ENCODE measurements around the gene DNAH6. TPM values are rescaled to one million over a fixed set of nuclear protein-coding genes. Genes with fewer than 3 reads are reported as not detected.

The DNAH6 gene
- total and polyA plus RNA-seq, 2 of the 13 experiments (the other 11 are each of a cell fraction or from before 2014, with no cell fraction given) = 0.01 TPM; not detected in 1

GRCh38 chr2:84649487-84650142 is 133.3 kb downstream of the DNAH6 start:
- DNase-seq (ENCODE audit: low spot score) (no peak), ATAC-seq (no peak), FAIRE-seq (no peak)
- no TSS peak for BruUV-seq (replicated peaks)
- H3K9ac ChIP-seq (ENCODE audit: insufficient read depth, low read depth, low read length) = no peak overlapping the region
- 0% methylated on average over 2 of the region's 2 CpGs for WGBS (ENCODE audit: low lambda C conversion rate)
- H3K36me3 ChIP-seq (replicated peaks in 1 of 2; ENCODE audit: control insufficient read depth in 1 of 2, insufficient read depth in 2 of 2, low read length in 2 of 2) = no peaks in the 10 kb centered on the region
- H2AFZ ChIP-seq (ENCODE audit: low read length) = no peak overlapping the region
- H3K79me2 ChIP-seq (ENCODE audit: insufficient read depth, low read length) = no peaks in the 10 kb centered on the region
- H3K4me2 ChIP-seq (ENCODE audit: low read depth, low read length) = no peak overlapping the region
- ChIA-PET POLR2A (no interaction called here), CTCF (ENCODE audit: low intra/inter-chr PET ratio, low total read pairs) (no interaction called here)
- H3K4me1 ChIP-seq (ENCODE audit: insufficient read depth, low read length) = no peaks in the 10 kb centered on the region
- TF ChIP-seq SNRNP70 (IDR thresholded peaks at IDR 0.05; ENCODE audit: low read depth, low read length) (no peak), SRF (IDR thresholded peaks at IDR 0.05; ENCODE audit: low read depth, low read length) (no peak), KLF12 (CRISPR knock-in tag; IDR thresholded peaks at IDR 0.05; ENCODE audit: borderline replicate concordance) (no peak), ZFP36L2 (CRISPR knock-in tag; IDR thresholded peaks at IDR 0.05) (no peak), JARID2 (CRISPR knock-in tag; IDR thresholded peaks at IDR 0.05; ENCODE audit: insufficient replicate concordance) (no peak), ZNF224 (CRISPR knock-in tag; IDR thresholded peaks at IDR 0.05) (no peak)
- H3K4me3 ChIP-seq (replicated peaks in 1 of 3; ENCODE audit: insufficient read depth in 1 of 3, low read depth in 2 of 3, low read length in 3 of 3) = no peak overlapping the region
- no peaks in the 10 kb centered on the region for H3K27me3 ChIP-seq (ENCODE audit: control insufficient read depth in 1 of 2, insufficient read depth in 2 of 2, low read length in 2 of 2)
- intact Hi-C loops (cut with micrococcal nuclease; ENCODE audit: unreplicated experiment) (loop anchor here (1.0 kb wide), 1 partner anchor 27 kb away; no protein-coding TSS in a partner anchor), in situ Hi-C loops (cut with HindIII; ENCODE audit: extremely low pct_ligation_motif_present, low pct_unique_long_range_greater_than_20kb) (no loop called here)
- H3K27ac ChIP-seq (ENCODE audit: extremely low read length, insufficient read depth, low read length) = no peak overlapping the region
- H3K9me3 ChIP-seq (ENCODE audit: low read length) = no peaks in the 10 kb centered on the region
- H4K20me1 ChIP-seq (ENCODE audit: insufficient read depth, low read length) = no peaks in the 10 kb centered on the region

- ChIA-PET CTCF (ENCODE audit: low intra/inter-chr PET ratio, low total read pairs) (no interaction called here), POLR2A (no interaction called here)
- FAIRE-seq = no peak
- no peaks in the 10 kb centered on the region for H3K4me1 ChIP-seq (ENCODE audit: insufficient read depth, low read length)
- no peak for DNase-seq (ENCODE audit: low spot score)
- H3K27me3 ChIP-seq (ENCODE audit: control insufficient read depth in 1 of 2, insufficient read depth in 2 of 2, low read length in 2 of 2) = no peaks in the 10 kb centered on the region
- H3K79me2 ChIP-seq (ENCODE audit: insufficient read depth, low read length) = no peaks in the 10 kb centered on the region
- no peak overlapping the region for H3K9ac ChIP-seq (ENCODE audit: insufficient read depth, low read depth, low read length)
- no peak for ATAC-seq
- in situ Hi-C loops (cut with HindIII; ENCODE audit: extremely low pct_ligation_motif_present, low pct_unique_long_range_greater_than_20kb) (no loop called here), intact Hi-C loops (cut with micrococcal nuclease; ENCODE audit: unreplicated experiment) (no loop called here)
- no peaks in the 10 kb centered on the region for H3K9me3 ChIP-seq (ENCODE audit: low read length)
- H3K4me2 ChIP-seq (ENCODE audit: low read depth, low read length) = no peak overlapping the region
- no peaks in the 10 kb centered on the region for H4K20me1 ChIP-seq (ENCODE audit: insufficient read depth, low read length)
- WGBS (ENCODE audit: low lambda C conversion rate) = 70% methylated on average over 1 of the region's 1 CpG
- no peak overlapping the region for H2AFZ ChIP-seq (ENCODE audit: low read length)
- no peak overlapping the region for H3K4me3 ChIP-seq (replicated peaks in 1 of 3; ENCODE audit: insufficient read depth in 1 of 3, low read depth in 2 of 3, low read length in 3 of 3)
- H3K36me3 ChIP-seq (replicated peaks in 1 of 2; ENCODE audit: control insufficient read depth in 1 of 2, insufficient read depth in 2 of 2, low read length in 2 of 2) = no peaks in the 10 kb centered on the region
- no peak overlapping the region for H3K27ac ChIP-seq (ENCODE audit: extremely low read length, insufficient read depth, low read length)
- no TSS peak for BruUV-seq (replicated peaks)
- TF ChIP-seq EED (CRISPR knock-in tag; IDR thresholded peaks at IDR 0.05) (no peak), HNF4G (IDR thresholded peaks at IDR 0.05; ENCODE audit: borderline replicate concordance, low read depth, low read length) (no peak), HNF4G (CRISPR knock-in tag; IDR thresholded peaks at IDR 0.05; ENCODE audit: borderline replicate concordance, low read depth) (no peak), ZNF260 (CRISPR knock-in tag; IDR thresholded peaks at IDR 0.05; ENCODE audit: borderline replicate concordance, low read depth) (no peak), ZBTB2 (CRISPR knock-in tag; IDR thresholded peaks at IDR 0.05; ENCODE audit: low read depth) (no peak), HOMEZ (CRISPR knock-in tag; IDR thresholded peaks at IDR 0.05; ENCODE audit: low read depth) (no peak), SETDB1 (CRISPR knock-in tag; IDR thresholded peaks at IDR 0.05; ENCODE audit: borderline replicate concordance) (no peak), ZGPAT (CRISPR knock-in tag; IDR thresholded peaks at IDR 0.05) (no peak)
Measured at GRCh38 chr2:84652431-84652830, 136.1 kb downstream of the DNAH6 start.
